ENCODE data around the gene ZHX3.

ZHX3 gene

GRCh38 chr20:41154436-41155176, 162.9 kb downstream of the ZHX3 start:
- Mint-ChIP-seq H3K27ac (peak overlapping the region; percentile 98), H3K4me3 (peak overlapping the region; percentile 88), H3K27me3 (ENCODE audit: low read depth) (no peaks in the 10 kb centered on the region), H3K36me3 (ENCODE audit: low read depth) (peaks cover 55% of the 10 kb centered on the region), H3K9me3 (no peaks in the 10 kb centered on the region), H3K4me1 (ENCODE audit: low read depth) (peaks cover 89% of the 10 kb centered on the region)
- DNase-seq (ENCODE audit: low spot score), result no peak

GRCh38 chr20:41152108-41152757, 165.3 kb downstream of the ZHX3 start:
- Mint-ChIP-seq H3K36me3 (ENCODE audit: low read depth) (peaks cover 55% of the 10 kb centered on the region), H3K4me3 (peak overlapping the region; percentile 64), H3K9me3 (no peaks in the 10 kb centered on the region), H3K4me1 (ENCODE audit: low read depth) (peaks cover 86% of the 10 kb centered on the region), H3K27me3 (ENCODE audit: low read depth) (no peaks in the 10 kb centered on the region), H3K27ac (peak overlapping the region; percentile 72)
- no peak for DNase-seq (ENCODE audit: low spot score)

GRCh38 chr20:41151134-41151869, 166.2 kb downstream of the ZHX3 start:
- Mint-ChIP-seq H3K27ac (peak overlapping the region; percentile 88), H3K36me3 (ENCODE audit: low read depth) (peaks cover 58% of the 10 kb centered on the region), H3K4me1 (ENCODE audit: low read depth) (peaks cover 86% of the 10 kb centered on the region), H3K27me3 (ENCODE audit: low read depth) (no peaks in the 10 kb centered on the region), H3K4me3 (peak overlapping the region; percentile 79), H3K9me3 (no peaks in the 10 kb centered on the region)
- DNase-seq (ENCODE audit: low spot score), result no peak

- Mint-ChIP-seq H3K36me3 (ENCODE audit: low read depth) (peaks cover 61% of the 10 kb centered on the region), H3K4me3 (peak overlapping the region; percentile 79), H3K4me1 (ENCODE audit: low read depth) (peaks cover 86% of the 10 kb centered on the region), H3K27me3 (ENCODE audit: low read depth) (no peaks in the 10 kb centered on the region), H3K27ac (peak overlapping the region; percentile 88), H3K9me3 (no peaks in the 10 kb centered on the region)
- peak; percentile 50 for DNase-seq (ENCODE audit: low spot score)
Measured at GRCh38 chr20:41150664-41151063, 166.9 kb downstream of the ZHX3 start.

GRCh38 chr20:41148942-41149341, 168.6 kb downstream of the ZHX3 start:
- H3K27ac Mint-ChIP-seq, result peak overlapping the region; percentile 81
- peaks cover 87% of the 10 kb centered on the region for H3K4me1 Mint-ChIP-seq (ENCODE audit: low read depth)
- DNase-seq (ENCODE audit: low spot score), result no peak
- H3K27me3 Mint-ChIP-seq (ENCODE audit: low read depth), result no peaks in the 10 kb centered on the region
- H3K4me3 Mint-ChIP-seq, result peak overlapping the region; percentile 55
- H3K9me3 Mint-ChIP-seq, result no peaks in the 10 kb centered on the region
- H3K36me3 Mint-ChIP-seq (ENCODE audit: low read depth), result peaks cover 62% of the 10 kb centered on the region

GRCh38 chr20:41147767-41148191, 169.8 kb downstream of the ZHX3 start:
- Mint-ChIP-seq H3K9me3 (no peaks in the 10 kb centered on the region), H3K36me3 (ENCODE audit: low read depth) (peaks cover 63% of the 10 kb centered on the region), H3K27ac (peak overlapping the region; percentile 52), H3K4me1 (ENCODE audit: low read depth) (peaks cover 92% of the 10 kb centered on the region), H3K4me3 (peak overlapping the region; percentile 44), H3K27me3 (ENCODE audit: low read depth) (no peaks in the 10 kb centered on the region)
- no peak for DNase-seq (ENCODE audit: low spot score)

GRCh38 chr20:41145821-41146620, 171.5 kb downstream of the ZHX3 start:
- peaks cover 92% of the 10 kb centered on the region for H3K4me1 Mint-ChIP-seq (ENCODE audit: low read depth)
- H3K27ac Mint-ChIP-seq, result peak overlapping the region; percentile 60
- H3K4me3 Mint-ChIP-seq, result peak overlapping the region; percentile 69
- H3K36me3 Mint-ChIP-seq (ENCODE audit: low read depth), result peaks cover 61% of the 10 kb centered on the region
- no peaks in the 10 kb centered on the region for H3K9me3 Mint-ChIP-seq
- no peak for DNase-seq (ENCODE audit: low spot score)
- H3K27me3 Mint-ChIP-seq (ENCODE audit: low read depth), result no peaks in the 10 kb centered on the region

GRCh38 chr20:41145317-41145716, 172.2 kb downstream of the ZHX3 start:
- peaks cover 64% of the 10 kb centered on the region for H3K36me3 Mint-ChIP-seq (ENCODE audit: low read depth)
- H3K27ac Mint-ChIP-seq, result peak overlapping the region; percentile 43
- no peak for DNase-seq (ENCODE audit: low spot score)
- no peaks in the 10 kb centered on the region for H3K27me3 Mint-ChIP-seq (ENCODE audit: low read depth)
- peak overlapping the region; percentile 69 for H3K4me3 Mint-ChIP-seq
- peaks cover 92% of the 10 kb centered on the region for H3K4me1 Mint-ChIP-seq (ENCODE audit: low read depth)
- H3K9me3 Mint-ChIP-seq, result no peaks in the 10 kb centered on the region

GRCh38 chr20:41143354-41143753, 174.2 kb downstream of the ZHX3 start:
- Mint-ChIP-seq H3K36me3 (ENCODE audit: low read depth) (peaks cover 72% of the 10 kb centered on the region), H3K4me1 (ENCODE audit: low read depth) (peaks cover 84% of the 10 kb centered on the region), H3K9me3 (no peaks in the 10 kb centered on the region), H3K4me3 (peak overlapping the region; percentile 92), H3K27me3 (ENCODE audit: low read depth) (no peaks in the 10 kb centered on the region), H3K27ac (peak overlapping the region; percentile 87)
- no peak for DNase-seq (ENCODE audit: low spot score)

GRCh38 chr20:41142919-41143318, 174.6 kb downstream of the ZHX3 start:
- H3K36me3 Mint-ChIP-seq (ENCODE audit: low read depth), result peaks cover 72% of the 10 kb centered on the region
- peak overlapping the region; percentile 92 for H3K4me3 Mint-ChIP-seq
- H3K27ac Mint-ChIP-seq, result peak overlapping the region; percentile 87
- H3K27me3 Mint-ChIP-seq (ENCODE audit: low read depth), result no peaks in the 10 kb centered on the region
- peaks cover 80% of the 10 kb centered on the region for H3K4me1 Mint-ChIP-seq (ENCODE audit: low read depth)
- peak; percentile 48 for DNase-seq (ENCODE audit: low spot score)
- H3K9me3 Mint-ChIP-seq, result no peaks in the 10 kb centered on the region

GRCh38 chr20:41142245-41142644, 175.3 kb downstream of the ZHX3 start:
- Mint-ChIP-seq H3K4me3 (peak overlapping the region; percentile 92), H3K27ac (peak overlapping the region; percentile 87), H3K9me3 (no peaks in the 10 kb centered on the region), H3K4me1 (ENCODE audit: low read depth) (peaks cover 76% of the 10 kb centered on the region), H3K27me3 (ENCODE audit: low read depth) (no peaks in the 10 kb centered on the region), H3K36me3 (ENCODE audit: low read depth) (peaks cover 69% of the 10 kb centered on the region)
- DNase-seq (ENCODE audit: low spot score), result no peak

GRCh38 chr20:41141153-41141815, 176.2 kb downstream of the ZHX3 start:
- H3K27ac Mint-ChIP-seq, result peak overlapping the region; percentile 87
- DNase-seq (ENCODE audit: low spot score), result peak; percentile 22
- H3K9me3 Mint-ChIP-seq, result no peaks in the 10 kb centered on the region
- H3K27me3 Mint-ChIP-seq (ENCODE audit: low read depth), result no peaks in the 10 kb centered on the region
- peaks cover 68% of the 10 kb centered on the region for H3K4me1 Mint-ChIP-seq (ENCODE audit: low read depth)
- peaks cover 61% of the 10 kb centered on the region for H3K36me3 Mint-ChIP-seq (ENCODE audit: low read depth)
- H3K4me3 Mint-ChIP-seq, result peak overlapping the region; percentile 92

Measured in T-helper 2 cell treated with Interferon-gamma antibody and Interleukin-4, amounts not matched to agents 5 μg/mL and 100 μg/mL, for 36 hours (primary cell).